ENCODE measurements around the gene NHLRC4.

Gene NHLRC4

GRCh38 chr16:556474-557173 is 10.2 kb upstream of the NHLRC4 start:
- Histone ChIP-seq H3K4me3 (ENCODE audit: low read depth, low read length) (no peak overlapping the region), H3K36me3 (ENCODE audit: control insufficient read depth, insufficient read depth, low read length) (peaks cover 9% of the 10 kb centered on the region), H3K27ac (ENCODE audit: low read depth, low read length) (no peak overlapping the region), H3K9ac (ENCODE audit: low read depth, low read length) (no peak overlapping the region), H3K27me3 (ENCODE audit: control insufficient read depth, insufficient read depth, low read length) (peaks cover 31% of the 10 kb centered on the region), H3K4me1 (ENCODE audit: control insufficient read depth, insufficient read depth, low read length) (no peaks in the 10 kb centered on the region), H3K9me3 (ENCODE audit: control insufficient read depth, insufficient read depth, low read length) (no peaks in the 10 kb centered on the region)

- H3K4me1 ChIP-seq (ENCODE audit: control insufficient read depth, insufficient read depth, low read length), result no peaks in the 10 kb centered on the region
- H3K9me3 ChIP-seq (ENCODE audit: control insufficient read depth, insufficient read depth, low read length), result no peaks in the 10 kb centered on the region
- no peak overlapping the region for H3K9ac ChIP-seq (ENCODE audit: low read depth, low read length)
- H3K36me3 ChIP-seq (ENCODE audit: control insufficient read depth, insufficient read depth, low read length), result no peaks in the 10 kb centered on the region
- H3K4me3 ChIP-seq (ENCODE audit: low read depth, low read length), result no peak overlapping the region
- peaks cover 42% of the 10 kb centered on the region for H3K27me3 ChIP-seq (ENCODE audit: control insufficient read depth, insufficient read depth, low read length)
- no peak overlapping the region for H3K27ac ChIP-seq (ENCODE audit: low read depth, low read length)
These were observed 9.1 kb upstream of the NHLRC4 start for GRCh38 chr16:557463-558297.

- H3K9me3 ChIP-seq (ENCODE audit: control insufficient read depth, insufficient read depth, low read length), result no peaks in the 10 kb centered on the region
- no peak overlapping the region for H3K9ac ChIP-seq (ENCODE audit: low read depth, low read length)
- H3K4me1 ChIP-seq (ENCODE audit: control insufficient read depth, insufficient read depth, low read length), result no peaks in the 10 kb centered on the region
These were observed 8.3 kb upstream of the NHLRC4 start for GRCh38 chr16:558298-559020.

GRCh38 chr16:559021-559380 is 7.8 kb upstream of the NHLRC4 start:
- Histone ChIP-seq H3K4me1 (ENCODE audit: control insufficient read depth, insufficient read depth, low read length) (no peaks in the 10 kb centered on the region), H3K9ac (ENCODE audit: low read depth, low read length) (no peak overlapping the region), H3K4me3 (ENCODE audit: low read depth, low read length) (no peak overlapping the region)

More at GRCh38 chr16:558298-559020, 8.3 kb upstream of the NHLRC4 start:
- Histone ChIP-seq H3K27ac (ENCODE audit: low read depth, low read length) (no peak overlapping the region), H3K4me3 (ENCODE audit: low read depth, low read length) (no peak overlapping the region), H3K36me3 (ENCODE audit: control insufficient read depth, insufficient read depth, low read length) (no peaks in the 10 kb centered on the region), H3K27me3 (ENCODE audit: control insufficient read depth, insufficient read depth, low read length) (peaks cover 42% of the 10 kb centered on the region)

GRCh38 chr16:559411-560203 is 7.2 kb upstream of the NHLRC4 start:
- no peaks in the 10 kb centered on the region for H3K36me3 ChIP-seq (ENCODE audit: control insufficient read depth, insufficient read depth, low read length)
- no peaks in the 10 kb centered on the region for H3K9me3 ChIP-seq (ENCODE audit: control insufficient read depth, insufficient read depth, low read length)
- H3K4me1 ChIP-seq (ENCODE audit: control insufficient read depth, insufficient read depth, low read length), result no peaks in the 10 kb centered on the region
- peaks cover 42% of the 10 kb centered on the region for H3K27me3 ChIP-seq (ENCODE audit: control insufficient read depth, insufficient read depth, low read length)
- H3K27ac ChIP-seq (ENCODE audit: low read depth, low read length), result no peak overlapping the region
- H3K4me3 ChIP-seq (ENCODE audit: low read depth, low read length), result peak overlapping the region; percentile 45; the same call in 1 of the 2 replicates
- no peak overlapping the region for H3K9ac ChIP-seq (ENCODE audit: low read depth, low read length)

More at GRCh38 chr16:559021-559380, 7.8 kb upstream of the NHLRC4 start:
- H3K27me3 ChIP-seq (ENCODE audit: control insufficient read depth, insufficient read depth, low read length), result peaks cover 42% of the 10 kb centered on the region
- no peaks in the 10 kb centered on the region for H3K9me3 ChIP-seq (ENCODE audit: control insufficient read depth, insufficient read depth, low read length)
- no peak overlapping the region for H3K27ac ChIP-seq (ENCODE audit: low read depth, low read length)
- H3K36me3 ChIP-seq (ENCODE audit: control insufficient read depth, insufficient read depth, low read length), result no peaks in the 10 kb centered on the region

- H3K36me3 ChIP-seq (ENCODE audit: control insufficient read depth, insufficient read depth, low read length), result no peaks in the 10 kb centered on the region
- peaks cover 42% of the 10 kb centered on the region for H3K27me3 ChIP-seq (ENCODE audit: control insufficient read depth, insufficient read depth, low read length)
- H3K9me3 ChIP-seq (ENCODE audit: control insufficient read depth, insufficient read depth, low read length), result no peaks in the 10 kb centered on the region
- no peak within 1 kb of the TSS for H3K9ac ChIP-seq (ENCODE audit: low read depth, low read length)
- H3K4me3 ChIP-seq (ENCODE audit: low read depth, low read length), result peak within 1 kb of the TSS; percentile 45; the same call in 1 of the 2 replicates
- no peaks in the 10 kb centered on the region for H3K4me1 ChIP-seq (ENCODE audit: control insufficient read depth, insufficient read depth, low read length)
- no peak within 1 kb of the TSS for H3K27ac ChIP-seq (ENCODE audit: low read depth, low read length)
These were observed 6.6 kb upstream of the NHLRC4 start, which contains the start of gene PRR35 for GRCh38 chr16:560204-560700. PRR35 (plus strand) TSS chr16:560394; CDS start chr16:563295, 2,901 bp downstream.

- no peak overlapping the region; the same call in 1 of the 2 replicates for H3K4me3 ChIP-seq (ENCODE audit: low read depth, low read length)
- H3K27me3 ChIP-seq (ENCODE audit: control insufficient read depth, insufficient read depth, low read length), result peaks cover 42% of the 10 kb centered on the region
- H3K4me1 ChIP-seq (ENCODE audit: control insufficient read depth, insufficient read depth, low read length), result no peaks in the 10 kb centered on the region
- no peaks in the 10 kb centered on the region for H3K36me3 ChIP-seq (ENCODE audit: control insufficient read depth, insufficient read depth, low read length)
- H3K9me3 ChIP-seq (ENCODE audit: control insufficient read depth, insufficient read depth, low read length), result no peaks in the 10 kb centered on the region
- H3K27ac ChIP-seq (ENCODE audit: low read depth, low read length), result no peak overlapping the region
- H3K9ac ChIP-seq (ENCODE audit: low read depth, low read length), result no peak overlapping the region
These were observed 5.9 kb upstream of the NHLRC4 start for GRCh38 chr16:560701-561412.

- no peaks in the 10 kb centered on the region for H3K36me3 ChIP-seq (ENCODE audit: control insufficient read depth, insufficient read depth, low read length)
- peaks cover 3% of the 10 kb centered on the region; the same call in 1 of the 2 replicates for H3K4me1 ChIP-seq (ENCODE audit: control insufficient read depth, insufficient read depth, low read length)
- no peak overlapping the region for H3K9ac ChIP-seq (ENCODE audit: low read depth, low read length)
- H3K9me3 ChIP-seq (ENCODE audit: control insufficient read depth, insufficient read depth, low read length), result no peaks in the 10 kb centered on the region
- H3K4me3 ChIP-seq (ENCODE audit: low read depth, low read length), result no peak overlapping the region
- H3K27me3 ChIP-seq (ENCODE audit: control insufficient read depth, insufficient read depth, low read length), result peaks cover 42% of the 10 kb centered on the region
- no peak overlapping the region for H3K27ac ChIP-seq (ENCODE audit: low read depth, low read length)
These were observed 5.4 kb upstream of the NHLRC4 start for GRCh38 chr16:561413-561794.

GRCh38 chr16:561957-562938 is 4.6 kb upstream of the NHLRC4 start:
- Histone ChIP-seq H3K4me3 (ENCODE audit: low read depth, low read length) (no peak overlapping the region), H3K9me3 (ENCODE audit: control insufficient read depth, insufficient read depth, low read length) (no peaks in the 10 kb centered on the region), H3K27me3 (ENCODE audit: control insufficient read depth, insufficient read depth, low read length) (peaks cover 42% of the 10 kb centered on the region), H3K27ac (ENCODE audit: low read depth, low read length) (no peak overlapping the region), H3K36me3 (ENCODE audit: control insufficient read depth, insufficient read depth, low read length) (no peaks in the 10 kb centered on the region), H3K4me1 (ENCODE audit: control insufficient read depth, insufficient read depth, low read length) (peaks cover 6% of the 10 kb centered on the region; the same call in 1 of the 2 replicates), H3K9ac (ENCODE audit: low read depth, low read length) (no peak overlapping the region)
